Activated B cell treated with CpG ODN at 0.5 μM for 24 hours (primary cell): ENCODE measurements around the gene WDR86. TPM values are rescaled to one million over a fixed set of nuclear protein-coding genes. Genes with fewer than 3 reads are reported as not detected.

Experiments
- ATAC-seq: fragments of 200-7000 bp; cut with Tn5 transposase; one replicate; pipeline ENCODE4 v1.10.0; 2021; ENCODE audit warnings: low read depth, mild to moderate bottlenecking, moderate library complexity
- CTCF ChIA-PET: fragments of 350-600 bp; sonication (Branson Sonifier 250); formaldehyde crosslinking; loops from one replicate; lab custom pipeline; 2021; ENCODE audit warnings: antibody characterized with exemption; lab: Charles Lee
- POLR2A ChIA-PET: fragments of 350-600 bp; sonication (Branson Sonifier 250); formaldehyde crosslinking; loops from one replicate; lab custom pipeline; 2021; ENCODE audit warnings: antibody characterized with exemption; lab: Charles Lee
- DNase-seq: peaks from one replicate; pipeline ENCODE4 v3.0.0; 2022
- H3K27ac Mint-ChIP-seq: one replicate; pipeline ENCODE4 v1.8.0; 2020; ENCODE audit warnings: mixed read lengths
- H3K27me3 Mint-ChIP-seq: one replicate; pipeline ENCODE4 v1.8.0; 2021; ENCODE audit warnings: mixed read lengths
- H3K36me3 Mint-ChIP-seq: one replicate; pipeline ENCODE4 v1.8.0; 2021; ENCODE audit warnings: low read depth, mixed read lengths
- H3K4me1 Mint-ChIP-seq: one replicate; pipeline ENCODE4 v1.8.0; 2021; ENCODE audit warnings: mixed read lengths
- H3K4me3 Mint-ChIP-seq: one replicate; pipeline ENCODE4 v1.8.0; 2020; ENCODE audit warnings: mild to moderate bottlenecking, mixed read lengths
- H3K9me3 Mint-ChIP-seq: one replicate; pipeline ENCODE4 v1.8.0; 2020; ENCODE audit warnings: mixed read lengths
- intact Hi-C: fragments of 100-400 bp; cut with micrococcal nuclease; formaldehyde crosslinking; loops from one replicate; pipeline ENCODE4 v1.15.1; 2024
- total RNA-seq: library from RNA; stranded (reverse); gene quantifications from 2 replicates; pipeline ENCODE4 v1.2.3, GENCODE V29; 2022
- TF ChIP-seq, protein P1 (sequence below): fragments of 200-600 bp; IDR thresholded peaks from one replicate; pipeline ENCODE4 v1.8.0; 2022; ENCODE audit warnings: antibody characterized with exemption, mild to moderate bottlenecking

WDR86 gene
- total RNA-seq, 1 donor from 2014 or later: 0.33 TPM

DNA sequence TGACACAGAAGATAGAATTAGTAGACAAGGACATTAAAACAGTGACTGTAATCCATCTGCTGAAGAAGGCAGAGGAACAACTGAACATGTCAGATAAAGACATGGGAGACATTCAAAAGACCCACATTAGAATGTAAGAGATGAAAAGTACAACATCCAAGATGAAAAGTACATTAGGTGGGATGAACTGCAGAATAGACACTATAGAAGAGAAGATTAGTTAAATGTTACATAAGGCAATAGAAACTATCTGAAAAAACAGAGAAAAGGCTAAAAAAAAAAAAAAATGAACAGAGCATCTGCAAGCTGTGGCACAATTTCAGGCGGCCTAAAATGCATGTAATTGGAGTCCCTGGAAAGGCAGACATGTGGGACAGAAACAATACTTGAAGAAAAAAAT is 46.7 kb downstream of the WDR86 start:
- no peak overlapping the region for H3K27ac Mint-ChIP-seq
- CTCF ChIA-PET: no interaction called here

DNA sequence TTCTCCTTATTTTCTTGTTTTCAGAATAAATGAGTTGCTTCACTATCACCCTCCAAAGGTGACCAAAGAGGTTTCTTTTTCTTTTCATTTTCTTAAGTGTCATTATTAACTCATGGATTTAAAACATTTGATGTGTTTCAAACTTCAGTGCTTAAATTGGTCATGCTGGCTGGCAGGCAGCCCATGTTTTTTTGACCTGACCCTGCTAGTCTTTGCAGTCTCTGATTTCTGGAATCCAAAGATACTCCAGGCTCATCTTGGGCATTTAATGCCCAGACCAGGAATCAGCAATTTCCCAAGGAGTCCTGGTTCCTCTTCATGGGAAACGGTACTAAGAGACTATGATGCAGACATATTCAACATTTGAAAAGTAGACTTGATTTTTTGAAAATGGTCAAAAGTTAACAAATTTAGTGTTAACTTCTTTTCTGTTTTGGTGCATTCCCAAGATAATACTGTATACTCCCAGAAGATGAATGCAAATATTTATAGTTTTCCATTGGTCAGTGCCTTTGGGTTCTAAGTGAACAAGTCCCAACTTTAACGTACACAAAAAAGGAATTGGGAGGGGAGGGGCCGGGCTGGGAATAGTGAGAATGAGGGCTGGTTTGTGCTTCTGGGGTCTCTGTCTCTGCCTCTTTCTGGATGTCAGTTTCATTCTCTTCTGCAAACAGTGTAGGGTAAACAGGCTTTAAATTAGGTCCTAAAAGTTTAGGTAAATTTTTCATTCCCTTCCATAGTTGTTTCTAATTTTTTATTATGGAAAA is 48.5 kb downstream of the WDR86 start:
- DNase-seq (no peak), ATAC-seq (no peak)
- CTCF ChIA-PET: no interaction called here
- Mint-ChIP-seq H3K9me3 (no peaks in the 10 kb centered on the region), H3K27me3 (no peaks in the 10 kb centered on the region), H3K36me3 (peaks cover 65% of the 10 kb centered on the region), H3K27ac (no peak overlapping the region), H3K4me3 (no peak overlapping the region), H3K4me1 (no peaks in the 10 kb centered on the region)
- intact Hi-C loops: no loop called here
- POLR2A ChIA-PET: interaction anchor here (0.6 kb wide), 1 partner anchor 51 kb away, joined by 6 read pairs; no protein-coding TSS in a partner anchor
- TF ChIP-seq, protein P1, sequence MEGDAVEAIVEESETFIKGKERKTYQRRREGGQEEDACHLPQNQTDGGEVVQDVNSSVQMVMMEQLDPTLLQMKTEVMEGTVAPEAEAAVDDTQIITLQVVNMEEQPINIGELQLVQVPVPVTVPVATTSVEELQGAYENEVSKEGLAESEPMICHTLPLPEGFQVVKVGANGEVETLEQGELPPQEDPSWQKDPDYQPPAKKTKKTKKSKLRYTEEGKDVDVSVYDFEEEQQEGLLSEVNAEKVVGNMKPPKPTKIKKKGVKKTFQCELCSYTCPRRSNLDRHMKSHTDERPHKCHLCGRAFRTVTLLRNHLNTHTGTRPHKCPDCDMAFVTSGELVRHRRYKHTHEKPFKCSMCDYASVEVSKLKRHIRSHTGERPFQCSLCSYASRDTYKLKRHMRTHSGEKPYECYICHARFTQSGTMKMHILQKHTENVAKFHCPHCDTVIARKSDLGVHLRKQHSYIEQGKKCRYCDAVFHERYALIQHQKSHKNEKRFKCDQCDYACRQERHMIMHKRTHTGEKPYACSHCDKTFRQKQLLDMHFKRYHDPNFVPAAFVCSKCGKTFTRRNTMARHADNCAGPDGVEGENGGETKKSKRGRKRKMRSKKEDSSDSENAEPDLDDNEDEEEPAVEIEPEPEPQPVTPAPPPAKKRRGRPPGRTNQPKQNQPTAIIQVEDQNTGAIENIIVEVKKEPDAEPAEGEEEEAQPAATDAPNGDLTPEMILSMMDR: no peak

More for the DNA sequence above, 46.7 kb downstream of the WDR86 start:
- POLR2A ChIA-PET: no interaction called here
- H3K36me3 Mint-ChIP-seq: peaks cover 52% of the 10 kb centered on the region
- H3K27me3 Mint-ChIP-seq: no peaks in the 10 kb centered on the region
- DNase-seq (no peak), ATAC-seq (no peak)
- H3K4me1 Mint-ChIP-seq: peaks cover 3% of the 10 kb centered on the region
- TF ChIP-seq, protein P1: no peak
- intact Hi-C loops: no loop called here
- H3K4me3 Mint-ChIP-seq: no peak overlapping the region
- no peaks in the 10 kb centered on the region for H3K9me3 Mint-ChIP-seq

DNA sequence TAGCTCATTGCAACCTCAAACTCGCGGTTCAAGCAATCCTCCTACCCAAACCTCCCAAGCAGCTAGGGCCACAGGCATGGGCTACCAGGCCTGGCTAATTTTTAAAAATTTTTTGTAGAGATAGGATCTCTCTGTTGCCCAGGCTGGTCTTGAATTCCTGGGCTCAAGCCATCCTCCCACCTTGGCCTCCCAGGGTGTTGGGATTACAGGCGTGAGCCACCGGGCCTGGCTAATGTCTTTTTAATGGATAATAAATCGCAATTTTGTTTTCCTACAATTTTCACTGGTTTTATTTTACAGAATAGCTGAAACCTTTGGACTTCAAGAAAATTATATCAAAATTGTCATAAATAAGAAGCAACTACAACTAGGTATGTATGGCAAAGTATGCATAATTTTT is 57.3 kb downstream of the WDR86 start:
- TF ChIP-seq, protein P1: no peak
- Mint-ChIP-seq H3K9me3 (no peaks in the 10 kb centered on the region), H3K27me3 (no peaks in the 10 kb centered on the region), H3K36me3 (peaks cover 62% of the 10 kb centered on the region), H3K4me1 (peaks cover 46% of the 10 kb centered on the region), H3K4me3 (no peak overlapping the region), H3K27ac (peak overlapping the region; percentile 94)
- no peak for ATAC-seq
- ChIA-PET CTCF (interaction anchor here (0.8 to 7.4 kb wide), 9 partner anchors 9 to 280 kb away, joined by 3 to 205 read pairs (median 5); partner anchors contain the start of gene NUB1), POLR2A (interaction anchor here (0.6 to 1.9 kb wide), 7 partner anchors 10 to 120 kb away, joined by 3 to 6 read pairs (median 3); partner anchors contain the start of gene CHPF2)
- DNase-seq: no peak
- intact Hi-C loops: loop anchor here (1.0 to 10.0 kb wide), 4 partner anchors 16 to 1518 kb away; partner anchors contain the start of gene ZNF862

DNA sequence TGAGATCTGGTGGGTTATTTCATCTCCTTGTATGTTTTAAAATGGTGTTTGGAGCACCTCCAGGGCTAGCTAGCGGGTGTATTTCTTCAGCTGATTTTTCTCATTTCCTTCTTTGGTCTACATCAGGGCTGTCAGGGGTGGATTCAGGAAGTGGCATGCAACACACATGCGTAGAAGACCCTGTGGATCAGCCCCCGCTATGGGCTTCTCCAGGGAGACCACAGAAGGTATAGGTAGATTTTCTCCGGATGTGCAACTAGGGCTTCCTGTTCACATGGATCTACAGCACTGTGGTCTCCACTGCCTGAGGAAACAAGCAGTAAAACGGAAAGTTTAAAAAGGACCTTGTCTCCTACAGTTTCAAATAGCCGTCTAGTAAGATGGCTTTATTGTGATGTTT is 57.9 kb downstream of the WDR86 start:
- H3K36me3 Mint-ChIP-seq: peaks cover 63% of the 10 kb centered on the region
- TF ChIP-seq, protein P1: no peak
- peak; percentile 19 for ATAC-seq
- no peaks in the 10 kb centered on the region for H3K27me3 Mint-ChIP-seq
- H3K4me1 Mint-ChIP-seq: peaks cover 46% of the 10 kb centered on the region
- CTCF ChIA-PET: interaction anchor here (1.0 to 7.4 kb wide), 10 partner anchors 9 to 108 kb away, joined by 3 to 205 read pairs (median 8); partner anchors contain the start of gene NUB1
- peak overlapping the region; percentile 42 for H3K4me3 Mint-ChIP-seq
- H3K9me3 Mint-ChIP-seq: no peaks in the 10 kb centered on the region
- peak overlapping the region; percentile 94 for H3K27ac Mint-ChIP-seq
- DNase-seq: peak; percentile 25
- intact Hi-C loops: loop anchor here (1.0 to 10.0 kb wide), 8 partner anchors 15 to 1517 kb away; partner anchors contain the start of genes FASTK and ZNF862
- POLR2A ChIA-PET: interaction anchor here (0.5 to 2.7 kb wide), 13 partner anchors 9 to 280 kb away, joined by 3 to 25 read pairs (median 3); partner anchors contain the start of genes ABCF2, CHPF2 and NUB1

DNA sequence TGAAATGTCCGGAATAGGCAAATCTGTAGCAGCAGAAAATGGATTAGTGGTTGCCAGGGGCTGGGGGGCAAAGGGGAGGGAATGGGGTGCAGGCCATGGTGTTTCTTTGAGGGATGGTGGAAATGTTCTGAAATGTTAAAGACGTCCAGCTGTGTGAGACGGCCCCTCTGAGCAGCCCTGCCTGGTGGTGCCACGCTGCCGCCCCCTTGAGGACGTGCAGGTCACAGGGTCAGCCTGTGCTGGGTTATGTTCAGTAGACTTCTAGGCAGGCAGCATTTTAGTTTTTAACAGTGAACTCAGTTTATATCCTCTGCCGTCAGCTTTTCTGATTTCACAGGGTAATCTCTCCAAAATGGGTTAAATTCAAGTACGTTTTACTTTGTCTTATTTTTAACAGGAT is 58.8 kb downstream of the WDR86 start:
- CTCF ChIA-PET: interaction anchor here (1.0 to 7.4 kb wide), 7 partner anchors 11 to 181 kb away, joined by 3 to 205 read pairs (median 11); partner anchors contain the start of gene NUB1
- no peaks in the 10 kb centered on the region for H3K9me3 Mint-ChIP-seq
- DNase-seq: peak; percentile 35
- H3K4me3 Mint-ChIP-seq: no peak overlapping the region
- peak overlapping the region; percentile 94 for H3K27ac Mint-ChIP-seq
- TF ChIP-seq, protein P1: no peak
- H3K27me3 Mint-ChIP-seq: no peaks in the 10 kb centered on the region
- peaks cover 51% of the 10 kb centered on the region for H3K4me1 Mint-ChIP-seq
- intact Hi-C loops: loop anchor here (2.0 to 10.0 kb wide), 7 partner anchors 14 to 1516 kb away; partner anchors contain the start of genes FASTK and ZNF862
- POLR2A ChIA-PET: interaction anchor here (0.5 to 2.7 kb wide), 11 partner anchors 9 to 282 kb away, joined by 3 to 25 read pairs (median 4); partner anchors contain the start of genes ABCF2 and NUB1
- ATAC-seq: peak; percentile 13
- peaks cover 62% of the 10 kb centered on the region for H3K36me3 Mint-ChIP-seq
